Breast epithelium (tissue), 3 donors: Measurements from ENCODE around the gene FAM53A.

Source experiments
- POLR2A ChIP-seq: fragments of 450-650 bp; IDR thresholded peaks from one replicate; pipeline ENCODE4 v1.6.1; 2016; ENCODE audit warnings: antibody characterized with exemption, mild to moderate bottlenecking, moderate library complexity
- POLR2AphosphoS5 ChIP-seq, 3 donors: sonication (generic); formaldehyde crosslinking; IDR thresholded peaks; one replicate each; pipeline ENCODE4 v1.6.1; 2017; ENCODE audit warnings: antibody characterized with exemption in 3 of 3

- TF ChIP-seq POLR2A, result no peak
- TF ChIP-seq POLR2AphosphoS5 (IDR thresholded peaks at IDR 0.05), result no peak
Measured at GRCh38 chr4:1626151-1626550, 58.0 kb downstream of the FAM53A start.
